ENCODE measurements around the gene SERPINI1.

SERPINI1 gene

DNA sequence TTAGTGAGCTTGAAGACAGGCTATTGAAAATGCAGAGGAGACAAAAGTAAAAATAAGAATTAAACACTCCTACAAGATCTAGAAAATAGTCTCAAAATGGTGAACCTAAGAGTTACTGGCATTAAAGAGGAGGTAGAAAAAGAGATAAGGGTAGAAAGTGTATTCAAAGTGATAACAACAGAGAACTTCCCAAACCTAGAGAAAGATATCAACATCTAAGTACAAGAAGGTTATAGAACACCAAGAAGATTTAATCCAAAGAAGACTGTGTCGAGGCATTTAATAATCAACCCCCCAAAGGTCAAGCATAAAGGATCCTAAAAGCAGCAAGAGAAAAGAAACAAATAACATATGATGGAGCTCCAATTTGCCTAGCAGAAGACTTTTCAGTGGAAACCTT is 24.1 kb upstream of the SERPINI1 start:
- no CpG with 5 or more reads among the region's 1 CpG for WGBS (ENCODE audit: extremely low coverage, insufficient coverage, insufficient read length)
- no peak overlapping the region for H4K12ac ChIP-seq (ENCODE audit: low read depth, low read length)
- H3K9me3 ChIP-seq (ENCODE audit: insufficient read depth, low read depth, low read length): peaks cover 1% of the 10 kb centered on the region
- no peak overlapping the region for H3K18ac ChIP-seq (ENCODE audit: low read length)
- H4K8ac ChIP-seq (ENCODE audit: low read depth, low read length): no peak overlapping the region
- H2BK120ac ChIP-seq (ENCODE audit: insufficient read depth, low read length, poor library complexity): no peak overlapping the region
- H3K4me3 ChIP-seq (ENCODE audit: low read depth, low read length): no peak overlapping the region
- no peak overlapping the region for H4K91ac ChIP-seq (ENCODE audit: low read depth, low read length)
- no peak overlapping the region for H2AFZ ChIP-seq (ENCODE audit: insufficient read depth, low read length, poor library complexity)
- H3K79me1 ChIP-seq (ENCODE audit: low read length): no peaks in the 10 kb centered on the region
- H3K27me3 ChIP-seq (ENCODE audit: insufficient read depth, low read length): no peaks in the 10 kb centered on the region
- no peak overlapping the region for H2BK12ac ChIP-seq (ENCODE audit: low read length)
- H3K27ac ChIP-seq (ENCODE audit: low read depth, low read length): no peak overlapping the region
- H3K79me2 ChIP-seq (ENCODE audit: control insufficient read depth, insufficient read depth, low read length, poor library complexity): no peaks in the 10 kb centered on the region
- H2BK5ac ChIP-seq (ENCODE audit: low read depth, low read length, poor library complexity): no peak overlapping the region
- no peak overlapping the region for H3K23ac ChIP-seq (ENCODE audit: low read length)
- H3K4me1 ChIP-seq (ENCODE audit: control insufficient read depth in 1 of 2, insufficient read depth in 2 of 2, low read length in 2 of 2): peaks cover 0 to 2% of the 10 kb centered on the region in 2 experiments
- peaks cover 10 to 13% of the 10 kb centered on the region in 2 experiments for H3K36me3 ChIP-seq (ENCODE audit: control insufficient read depth in 1 of 2, insufficient read depth in 2 of 2, low read length in 2 of 2)
- H3K9ac ChIP-seq (ENCODE audit: low read length): no peak overlapping the region
- DNase-seq: no peak
- no peak overlapping the region for H3K4me2 ChIP-seq (ENCODE audit: low read length)
- H3K4ac ChIP-seq (ENCODE audit: low read depth, low read length): no peak overlapping the region
- H3K14ac ChIP-seq (ENCODE audit: low read length): no peak overlapping the region
- H2AK5ac ChIP-seq (ENCODE audit: low read length): no peak overlapping the region

DNA sequence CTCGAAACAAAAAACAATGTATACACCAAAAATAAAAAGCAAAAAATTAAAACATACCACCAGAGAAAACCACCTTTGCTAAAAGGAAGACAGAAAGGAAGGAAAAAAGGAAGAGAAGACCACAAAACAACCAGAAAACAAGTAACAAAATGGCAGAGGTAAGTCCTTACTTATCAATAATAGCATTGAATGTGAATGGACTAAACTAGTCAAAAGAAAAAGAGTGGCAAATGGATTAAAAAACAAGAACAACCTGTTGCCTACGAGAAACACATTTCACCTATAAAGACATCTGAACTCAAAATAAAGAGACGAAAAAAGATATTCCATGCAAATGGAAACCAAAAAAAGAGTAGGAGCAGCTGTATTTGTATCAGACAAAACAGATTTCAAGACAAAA is 23.1 kb upstream of the SERPINI1 start:
- Histone ChIP-seq H3K9ac (ENCODE audit: low read length) (no peak overlapping the region), H3K14ac (ENCODE audit: low read length) (no peak overlapping the region), H3K79me2 (ENCODE audit: control insufficient read depth, insufficient read depth, low read length, poor library complexity) (no peaks in the 10 kb centered on the region), H3K79me1 (ENCODE audit: low read length) (no peaks in the 10 kb centered on the region), H2BK12ac (ENCODE audit: low read length) (no peak overlapping the region), H4K91ac (ENCODE audit: low read depth, low read length) (no peak overlapping the region), H3K9me3 (ENCODE audit: insufficient read depth, low read depth, low read length) (peaks cover 1% of the 10 kb centered on the region), H3K4me3 (ENCODE audit: low read depth, low read length) (no peak overlapping the region), H3K36me3 (ENCODE audit: control insufficient read depth in 1 of 2, insufficient read depth in 2 of 2, low read length in 2 of 2) (peaks cover 10 to 13% of the 10 kb centered on the region in 2 experiments), H3K4me1 (ENCODE audit: control insufficient read depth in 1 of 2, insufficient read depth in 2 of 2, low read length in 2 of 2) (peaks cover 0 to 2% of the 10 kb centered on the region in 2 experiments), H2BK5ac (ENCODE audit: low read depth, low read length, poor library complexity) (no peak overlapping the region), H3K27ac (ENCODE audit: low read depth, low read length) (no peak overlapping the region), H3K18ac (ENCODE audit: low read length) (no peak overlapping the region), H3K4ac (ENCODE audit: low read depth, low read length) (no peak overlapping the region), H4K8ac (ENCODE audit: low read depth, low read length) (no peak overlapping the region), H2AFZ (ENCODE audit: insufficient read depth, low read length, poor library complexity) (no peak overlapping the region), H4K12ac (ENCODE audit: low read depth, low read length) (no peak overlapping the region), H3K27me3 (ENCODE audit: insufficient read depth, low read length) (no peaks in the 10 kb centered on the region), H3K23ac (ENCODE audit: low read length) (no peak overlapping the region), H2BK120ac (ENCODE audit: insufficient read depth, low read length, poor library complexity) (no peak overlapping the region), H3K4me2 (ENCODE audit: low read length) (no peak overlapping the region), H2AK5ac (ENCODE audit: low read length) (no peak overlapping the region)
- no peak for DNase-seq
- no CpG with 5 or more reads among the region's 3 CpGs for WGBS (ENCODE audit: extremely low coverage, insufficient coverage, insufficient read length)

DNA sequence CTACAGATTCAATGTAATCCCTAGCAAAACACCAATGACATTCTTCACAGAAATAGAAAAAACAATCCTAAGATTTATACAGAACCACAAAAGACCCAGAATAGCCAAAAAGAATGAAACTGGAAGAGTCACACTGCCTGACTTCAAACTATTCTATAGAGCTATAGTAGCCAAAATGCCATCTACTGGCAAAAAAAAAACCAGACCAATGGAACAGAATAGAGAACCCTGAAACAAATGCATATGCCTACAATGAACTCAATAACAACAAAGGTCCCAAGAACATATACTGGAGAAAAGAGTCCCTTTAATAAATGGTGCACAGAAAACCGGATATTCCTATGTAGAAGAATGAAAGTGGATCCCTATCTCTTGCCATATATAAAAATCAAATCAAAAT is 20.6 kb upstream of the SERPINI1 start:
- Histone ChIP-seq H3K27me3 (ENCODE audit: insufficient read depth, low read length) (no peaks in the 10 kb centered on the region), H3K79me2 (ENCODE audit: control insufficient read depth, insufficient read depth, low read length, poor library complexity) (no peaks in the 10 kb centered on the region), H4K12ac (ENCODE audit: low read depth, low read length) (no peak overlapping the region), H3K14ac (ENCODE audit: low read length) (no peak overlapping the region), H2AFZ (ENCODE audit: insufficient read depth, low read length, poor library complexity) (no peak overlapping the region), H3K9me3 (ENCODE audit: insufficient read depth, low read depth, low read length) (no peaks in the 10 kb centered on the region), H3K4me2 (ENCODE audit: low read length) (no peak overlapping the region), H3K27ac (ENCODE audit: low read depth, low read length) (no peak overlapping the region), H4K8ac (ENCODE audit: low read depth, low read length) (no peak overlapping the region), H4K91ac (ENCODE audit: low read depth, low read length) (no peak overlapping the region), H3K9ac (ENCODE audit: low read length) (no peak overlapping the region), H3K18ac (ENCODE audit: low read length) (no peak overlapping the region), H3K4me1 (ENCODE audit: control insufficient read depth in 1 of 2, insufficient read depth in 2 of 2, low read length in 2 of 2) (peaks cover 0 to 2% of the 10 kb centered on the region in 2 experiments), H3K79me1 (ENCODE audit: low read length) (no peaks in the 10 kb centered on the region), H2BK5ac (ENCODE audit: low read depth, low read length, poor library complexity) (no peak overlapping the region), H3K4me3 (ENCODE audit: low read depth, low read length) (no peak overlapping the region), H3K36me3 (ENCODE audit: control insufficient read depth in 1 of 2, insufficient read depth in 2 of 2, low read length in 2 of 2) (peaks cover 3 to 7% of the 10 kb centered on the region in 2 experiments), H2BK120ac (ENCODE audit: insufficient read depth, low read length, poor library complexity) (no peak overlapping the region), H2AK5ac (ENCODE audit: low read length) (no peak overlapping the region), H3K4ac (ENCODE audit: low read depth, low read length) (no peak overlapping the region), H3K23ac (ENCODE audit: low read length) (no peak overlapping the region), H2BK12ac (ENCODE audit: low read length) (no peak overlapping the region)
- no CpG with 5 or more reads among the region's 1 CpG for WGBS (ENCODE audit: extremely low coverage, insufficient coverage, insufficient read length)
- no peak for DNase-seq

DNA sequence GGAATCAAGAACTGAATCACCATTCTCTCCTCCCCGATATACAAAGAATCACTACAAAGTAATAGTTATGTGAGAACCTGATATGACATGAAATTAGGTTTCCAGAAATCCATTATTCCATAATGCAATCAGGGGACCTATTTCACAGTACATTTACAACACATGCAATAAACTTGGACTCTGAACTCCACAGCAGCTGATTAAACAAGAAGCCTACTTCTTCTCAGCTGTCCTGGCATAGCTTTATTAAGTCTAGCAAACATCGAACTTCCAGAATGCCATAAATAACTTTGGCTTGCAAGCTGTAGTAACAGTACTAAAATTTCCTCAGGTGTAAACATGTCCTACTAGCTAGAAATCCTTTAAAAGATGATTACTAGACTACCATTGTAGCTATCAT is 18.6 kb upstream of the SERPINI1 start:
- Histone ChIP-seq H3K18ac (ENCODE audit: low read length) (no peak overlapping the region), H3K27me3 (ENCODE audit: insufficient read depth, low read length) (no peaks in the 10 kb centered on the region), H3K4ac (ENCODE audit: low read depth, low read length) (no peak overlapping the region), H2BK12ac (ENCODE audit: low read length) (no peak overlapping the region), H2AK5ac (ENCODE audit: low read length) (no peak overlapping the region), H3K4me1 (ENCODE audit: control insufficient read depth in 1 of 2, insufficient read depth in 2 of 2, low read length in 2 of 2) (no peaks in the 10 kb centered on the region), H2AFZ (ENCODE audit: insufficient read depth, low read length, poor library complexity) (no peak overlapping the region), H3K79me1 (ENCODE audit: low read length) (no peaks in the 10 kb centered on the region), H3K9me3 (ENCODE audit: insufficient read depth, low read depth, low read length) (no peaks in the 10 kb centered on the region), H4K91ac (ENCODE audit: low read depth, low read length) (no peak overlapping the region), H3K9ac (ENCODE audit: low read length) (no peak overlapping the region), H3K23ac (ENCODE audit: low read length) (no peak overlapping the region), H3K79me2 (ENCODE audit: control insufficient read depth, insufficient read depth, low read length, poor library complexity) (no peaks in the 10 kb centered on the region), H3K4me2 (ENCODE audit: low read length) (no peak overlapping the region), H3K27ac (ENCODE audit: low read depth, low read length) (no peak overlapping the region), H2BK5ac (ENCODE audit: low read depth, low read length, poor library complexity) (no peak overlapping the region), H4K8ac (ENCODE audit: low read depth, low read length) (no peak overlapping the region), H3K14ac (ENCODE audit: low read length) (no peak overlapping the region), H3K36me3 (ENCODE audit: control insufficient read depth in 1 of 2, insufficient read depth in 2 of 2, low read length in 2 of 2) (peaks cover 0 to 2% of the 10 kb centered on the region in 2 experiments), H4K12ac (ENCODE audit: low read depth, low read length) (no peak overlapping the region), H2BK120ac (ENCODE audit: insufficient read depth, low read length, poor library complexity) (no peak overlapping the region), H3K4me3 (ENCODE audit: low read depth, low read length) (no peak overlapping the region)
- WGBS (ENCODE audit: extremely low coverage, insufficient coverage, insufficient read length): no CpG with 5 or more reads among the region's 2 CpGs
- no peak for DNase-seq

Measured in trophoblast cell (in vitro differentiated cells and primary cell).